ENCODE measurements around the gene FLT3LG.

- no peak for TF ChIP-seq POLR2AphosphoS5 (IDR thresholded peaks at IDR 0.05; ENCODE audit: low read depth, low read length)
- TF ChIP-seq REST (IDR thresholded peaks at IDR 0.05; ENCODE audit: insufficient read depth in 1 of 2, low read depth in 2 of 2, low read length in 2 of 2) = no peak
- TF ChIP-seq TAF1 (IDR thresholded peaks at IDR 0.05; ENCODE audit: borderline replicate concordance, insufficient read depth, low read length) = no peak
- no peak for TF ChIP-seq SIN3A (IDR thresholded peaks at IDR 0.05; ENCODE audit: borderline replicate concordance, insufficient read depth, low read length)
These were observed 32.1 kb upstream of the FLT3LG start for GRCh38 chr19:49441960-49442350.
